GM18511 (cell line): ENCODE measurements around the gene EPM2AIP1.
"Not testable (repeated sequence)": the region's sequence is repeated elsewhere in the genome, so short reads cannot be mapped to it uniquely, and the experiment has no call there.

Experiments
- ATAC-seq: cut with Tn5 transposase; IDR thresholded peaks from one replicate; pipeline ENCODE4 v1.9.1; 2021; ENCODE audit warnings: mild to moderate bottlenecking, moderate library complexity; ENCODE audit not compliant: unreplicated experiment

EPM2AIP1 gene

GRCh38 chr3:36993326-36994283, 674 bp upstream of the EPM2AIP1 start, which contains the start of gene MLH1:
TSS of gene MLH1 (plus strand) at chr3:36993518. CDS start at chr3:36993548, 30 bp downstream.
- peak; percentile 90 for ATAC-seq

GRCh38 chr3:36991923-36992805, 767 bp downstream of the EPM2AIP1 start:
- no peak for ATAC-seq

GRCh38 chr3:36991147-36991546, 1.8 kb downstream of the EPM2AIP1 start:
- no peak for ATAC-seq

GRCh38 chr3:36989568-36989967, 3.4 kb downstream of the EPM2AIP1 start:
- no peak for ATAC-seq

- no peak for ATAC-seq
Observed at GRCh38 chr3:36989005-36989404, 3.9 kb downstream of the EPM2AIP1 start.

- ATAC-seq = no peak
Observed at GRCh38 chr3:36988356-36988755, 4.6 kb downstream of the EPM2AIP1 start.

GRCh38 chr3:36981006-36981405, 11.9 kb downstream of the EPM2AIP1 start:
- ATAC-seq = no peak

- no peak for ATAC-seq
Observed at GRCh38 chr3:36973139-36973538, 19.8 kb downstream of the EPM2AIP1 start.

- no peak for ATAC-seq
Observed at GRCh38 chr3:36972163-36972562, 20.8 kb downstream of the EPM2AIP1 start.

- peak; percentile 99 for ATAC-seq
Observed at GRCh38 chr3:36969540-36970432, 23.1 kb downstream of the EPM2AIP1 start.

GRCh38 chr3:36969085-36969484, 23.8 kb downstream of the EPM2AIP1 start:
- ATAC-seq = no peak

GRCh38 chr3:36965440-36965839, 27.5 kb downstream of the EPM2AIP1 start:
- ATAC-seq = no peak

- ATAC-seq = peak; percentile 55
Observed at GRCh38 chr3:36964817-36965216, 28.1 kb downstream of the EPM2AIP1 start.

- ATAC-seq = no peak
Observed at GRCh38 chr3:36964331-36964730, 28.6 kb downstream of the EPM2AIP1 start.

GRCh38 chr3:36963008-36963407, 29.9 kb downstream of the EPM2AIP1 start:
- not testable (repeated sequence) for ATAC-seq

- no peak for ATAC-seq
Observed at GRCh38 chr3:36960502-36960901, 32.4 kb downstream of the EPM2AIP1 start.

GRCh38 chr3:36959821-36960220, 33.1 kb downstream of the EPM2AIP1 start:
- no peak for ATAC-seq

GRCh38 chr3:36957862-36958686, 34.9 kb downstream of the EPM2AIP1 start:
- no peak for ATAC-seq

- no peak for ATAC-seq
Observed at GRCh38 chr3:36957063-36957462, 35.9 kb downstream of the EPM2AIP1 start.

- ATAC-seq = no peak
Observed at GRCh38 chr3:36956155-36956554, 36.8 kb downstream of the EPM2AIP1 start.
